SK-N-SH (cell line): ENCODE results near the gene PTPN20.
A peak's percentile ranks its signal among the peaks of the same experiment; 100 is the strongest.

Source experiments
- ELF1 ChIP-seq: IDR thresholded peaks from 2 replicates; pipeline ENCODE4 v1.4.0; 2012
- EP300 ChIP-seq, 2 experiments: IDR thresholded peaks; 2 replicates each; pipeline versions ENCODE4 v1.4.0 to v1.6.1; 2012; ENCODE audit warnings: borderline replicate concordance in 1 of 2, low read depth in 1 of 2, low read length in 1 of 2
- EZH2phosphoT487 ChIP-seq: fragments of 200-600 bp; sonication (generic); IDR thresholded peaks from 2 replicates; pipeline ENCODE4 v1.6.1; 2017; ENCODE audit warnings: low read depth, mixed run types, mild to moderate bottlenecking, antibody characterized with exemption, moderate library complexity, borderline replicate concordance
- POLR2AphosphoS5 ChIP-seq: IDR thresholded peaks from 2 replicates; pipeline ENCODE4 v1.6.1; 2012; ENCODE audit warnings: low read depth, low read length
- RAD21 ChIP-seq: IDR thresholded peaks from 2 replicates; pipeline ENCODE4 v1.6.1; 2012; ENCODE audit warnings: mild to moderate bottlenecking, low read length
- RXRA ChIP-seq: IDR thresholded peaks from 2 replicates; pipeline ENCODE4 v1.4.0; 2012; ENCODE audit warnings: low read depth, mild to moderate bottlenecking, borderline replicate concordance
- SMC3 ChIP-seq: IDR thresholded peaks from 2 replicates; pipeline ENCODE4 v1.6.1; 2012; ENCODE audit warnings: low read depth, low read length, improper control_type of control experiment
- TAF1 ChIP-seq: IDR thresholded peaks from 2 replicates; pipeline ENCODE4 v1.6.1; 2012; ENCODE audit warnings: low read depth, mild to moderate bottlenecking, low read length, moderate library complexity, borderline replicate concordance
- TEAD4 ChIP-seq: IDR thresholded peaks from 2 replicates; pipeline ENCODE4 v1.4.0; 2012; ENCODE audit warnings: mild to moderate bottlenecking, borderline replicate concordance; ENCODE audit not compliant: insufficient read depth
- TF ChIP-seq, protein P1 (sequence below): fragments of 200-600 bp; sonication (generic); IDR thresholded peaks from 2 replicates; pipeline ENCODE4 v1.6.1; 2017; ENCODE audit warnings: antibody characterized with exemption, mild to moderate bottlenecking, moderate library complexity
- TF ChIP-seq, protein P2 (sequence below): fragments of 150-350 bp; IDR thresholded peaks from 2 replicates; pipeline ENCODE4 v1.6.1; 2016; ENCODE audit warnings: mild to moderate bottlenecking, low read depth, low read length

- no peak; the same call in 1 of the 2 replicates for TF ChIP-seq RAD21
- TF ChIP-seq, protein P1, sequence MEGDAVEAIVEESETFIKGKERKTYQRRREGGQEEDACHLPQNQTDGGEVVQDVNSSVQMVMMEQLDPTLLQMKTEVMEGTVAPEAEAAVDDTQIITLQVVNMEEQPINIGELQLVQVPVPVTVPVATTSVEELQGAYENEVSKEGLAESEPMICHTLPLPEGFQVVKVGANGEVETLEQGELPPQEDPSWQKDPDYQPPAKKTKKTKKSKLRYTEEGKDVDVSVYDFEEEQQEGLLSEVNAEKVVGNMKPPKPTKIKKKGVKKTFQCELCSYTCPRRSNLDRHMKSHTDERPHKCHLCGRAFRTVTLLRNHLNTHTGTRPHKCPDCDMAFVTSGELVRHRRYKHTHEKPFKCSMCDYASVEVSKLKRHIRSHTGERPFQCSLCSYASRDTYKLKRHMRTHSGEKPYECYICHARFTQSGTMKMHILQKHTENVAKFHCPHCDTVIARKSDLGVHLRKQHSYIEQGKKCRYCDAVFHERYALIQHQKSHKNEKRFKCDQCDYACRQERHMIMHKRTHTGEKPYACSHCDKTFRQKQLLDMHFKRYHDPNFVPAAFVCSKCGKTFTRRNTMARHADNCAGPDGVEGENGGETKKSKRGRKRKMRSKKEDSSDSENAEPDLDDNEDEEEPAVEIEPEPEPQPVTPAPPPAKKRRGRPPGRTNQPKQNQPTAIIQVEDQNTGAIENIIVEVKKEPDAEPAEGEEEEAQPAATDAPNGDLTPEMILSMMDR, result no peak
- TF ChIP-seq, protein P2, sequence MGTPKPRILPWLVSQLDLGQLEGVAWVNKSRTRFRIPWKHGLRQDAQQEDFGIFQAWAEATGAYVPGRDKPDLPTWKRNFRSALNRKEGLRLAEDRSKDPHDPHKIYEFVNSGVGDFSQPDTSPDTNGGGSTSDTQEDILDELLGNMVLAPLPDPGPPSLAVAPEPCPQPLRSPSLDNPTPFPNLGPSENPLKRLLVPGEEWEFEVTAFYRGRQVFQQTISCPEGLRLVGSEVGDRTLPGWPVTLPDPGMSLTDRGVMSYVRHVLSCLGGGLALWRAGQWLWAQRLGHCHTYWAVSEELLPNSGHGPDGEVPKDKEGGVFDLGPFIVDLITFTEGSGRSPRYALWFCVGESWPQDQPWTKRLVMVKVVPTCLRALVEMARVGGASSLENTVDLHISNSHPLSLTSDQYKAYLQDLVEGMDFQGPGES, result no peak
- TF ChIP-seq POLR2AphosphoS5, result no peak
- TF ChIP-seq RXRA, result no peak
- TF ChIP-seq EZH2phosphoT487, result no peak
- TF ChIP-seq ELF1, result no peak
- no peak for TF ChIP-seq TEAD4
- TF ChIP-seq TAF1, result no peak
- no peak for TF ChIP-seq SMC3
- TF ChIP-seq EP300 (IDR thresholded peaks at IDR 0.05; ENCODE audit: borderline replicate concordance in 1 of 2, low read depth in 1 of 2, low read length in 1 of 2), result peak in 1 of 2 experiments; percentile 55; a peak in 2 of 4 replicates
These were observed 124.1 kb downstream of the PTPN20 start for GRCh38 chr10:47035171-47035818.
